HG03097 (cell line): Measurements from ENCODE around the gene GRAMD4.

Experiments
- ATAC-seq: cut with Tn5 transposase; IDR thresholded peaks from one replicate; pipeline ENCODE4 v1.9.1; 2021; ENCODE audit not compliant: unreplicated experiment, low FRiP score

GRAMD4 gene

DNA sequence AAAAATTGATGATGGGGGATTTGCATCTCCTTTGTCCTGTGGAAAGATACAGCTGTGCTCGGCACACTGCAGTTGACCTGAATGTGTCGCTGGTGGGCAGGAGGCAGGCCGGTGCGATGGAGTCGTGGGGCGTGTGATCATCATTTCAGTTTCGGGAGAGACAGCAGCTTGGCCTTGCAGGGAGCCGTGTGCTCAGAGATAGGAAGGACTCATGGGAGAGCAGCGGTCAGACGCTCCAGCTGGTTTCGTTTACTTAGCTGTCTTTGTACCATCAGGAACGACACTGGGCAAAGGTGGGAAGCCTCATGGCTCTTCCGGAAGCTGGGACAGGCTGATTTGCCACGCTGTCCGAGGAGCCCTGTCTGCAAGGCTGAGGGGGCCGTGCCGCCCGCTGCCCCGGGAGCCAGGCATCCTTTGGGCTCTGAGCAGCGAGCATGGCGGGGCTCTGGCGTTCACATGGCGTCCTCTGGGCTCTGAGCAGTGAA is 32.7 kb downstream of the GRAMD4 start:
- no peak for ATAC-seq

DNA sequence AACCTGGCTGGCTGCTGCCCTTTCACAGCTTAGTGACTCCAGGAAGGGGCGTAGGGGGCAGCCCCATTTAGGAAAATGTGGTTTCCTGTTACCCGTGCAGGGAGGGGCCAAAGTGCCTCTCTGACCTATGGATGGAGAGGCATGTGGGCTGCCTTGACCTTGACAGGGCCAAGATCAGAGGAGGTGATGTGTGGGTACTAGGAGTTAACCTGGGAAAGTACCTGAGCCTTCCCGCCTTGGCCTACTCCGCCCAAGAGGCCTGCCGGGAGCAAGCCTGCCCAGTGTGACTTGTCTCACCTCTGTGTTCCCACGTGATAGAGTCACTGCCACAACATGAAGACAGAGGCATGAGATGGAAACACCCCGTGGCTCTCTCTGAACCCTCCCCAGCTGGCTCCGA is 33.4 kb downstream of the GRAMD4 start:
- ATAC-seq = no peak

DNA sequence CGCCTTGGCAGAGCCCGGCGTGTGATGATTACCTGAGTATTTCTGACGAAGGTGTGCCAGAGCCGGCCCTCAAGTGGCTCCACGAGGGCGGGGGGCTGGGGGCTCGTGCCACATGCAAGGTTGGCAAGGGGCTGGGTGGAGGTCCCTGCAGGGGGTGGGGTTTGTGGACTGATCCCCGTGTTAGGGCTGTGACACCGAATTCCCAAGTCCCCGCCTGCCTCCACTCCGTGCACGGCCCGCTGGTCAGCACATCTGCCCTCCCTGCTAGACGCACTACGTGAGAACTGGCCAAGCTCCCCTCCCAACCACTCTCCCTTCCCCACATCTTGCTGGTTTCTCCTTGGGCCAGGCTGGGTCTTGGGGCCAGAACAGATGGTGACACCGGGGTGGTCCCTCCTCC is 34.2 kb downstream of the GRAMD4 start:
- no peak for ATAC-seq

DNA sequence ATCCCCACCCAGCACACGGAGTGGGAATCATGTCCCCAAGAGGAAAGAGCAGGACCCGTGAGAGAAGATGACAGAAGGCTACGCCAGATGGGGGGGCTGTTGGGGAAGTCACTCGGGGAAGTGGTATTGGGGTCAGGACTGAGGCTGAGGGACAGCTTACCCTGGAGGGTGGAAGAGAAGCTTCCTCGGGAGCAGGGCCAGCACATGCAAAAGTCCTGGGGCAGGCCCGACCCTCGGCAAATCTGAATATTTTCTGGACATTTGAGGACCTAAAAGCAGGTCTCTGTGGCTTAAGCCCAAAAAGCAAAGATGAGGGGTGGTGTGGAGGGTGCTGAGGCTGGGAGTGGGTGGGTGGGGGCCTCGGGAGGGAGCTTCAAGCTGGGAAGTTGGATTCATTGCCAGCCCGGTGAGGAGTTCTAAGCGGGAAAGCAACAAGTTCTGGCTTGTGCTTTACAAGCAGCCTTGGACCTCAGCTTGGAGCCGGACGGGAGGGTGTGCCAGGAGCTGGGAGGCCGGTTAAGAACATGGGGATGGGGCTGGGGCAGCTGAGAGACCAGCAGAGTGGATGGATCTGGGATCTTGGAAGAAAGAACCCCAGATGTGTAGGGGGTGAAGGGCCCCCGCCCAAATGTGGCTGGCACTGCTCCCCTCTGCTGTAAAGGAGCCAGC is 34.9 kb downstream of the GRAMD4 start:
- ATAC-seq = no peak

DNA sequence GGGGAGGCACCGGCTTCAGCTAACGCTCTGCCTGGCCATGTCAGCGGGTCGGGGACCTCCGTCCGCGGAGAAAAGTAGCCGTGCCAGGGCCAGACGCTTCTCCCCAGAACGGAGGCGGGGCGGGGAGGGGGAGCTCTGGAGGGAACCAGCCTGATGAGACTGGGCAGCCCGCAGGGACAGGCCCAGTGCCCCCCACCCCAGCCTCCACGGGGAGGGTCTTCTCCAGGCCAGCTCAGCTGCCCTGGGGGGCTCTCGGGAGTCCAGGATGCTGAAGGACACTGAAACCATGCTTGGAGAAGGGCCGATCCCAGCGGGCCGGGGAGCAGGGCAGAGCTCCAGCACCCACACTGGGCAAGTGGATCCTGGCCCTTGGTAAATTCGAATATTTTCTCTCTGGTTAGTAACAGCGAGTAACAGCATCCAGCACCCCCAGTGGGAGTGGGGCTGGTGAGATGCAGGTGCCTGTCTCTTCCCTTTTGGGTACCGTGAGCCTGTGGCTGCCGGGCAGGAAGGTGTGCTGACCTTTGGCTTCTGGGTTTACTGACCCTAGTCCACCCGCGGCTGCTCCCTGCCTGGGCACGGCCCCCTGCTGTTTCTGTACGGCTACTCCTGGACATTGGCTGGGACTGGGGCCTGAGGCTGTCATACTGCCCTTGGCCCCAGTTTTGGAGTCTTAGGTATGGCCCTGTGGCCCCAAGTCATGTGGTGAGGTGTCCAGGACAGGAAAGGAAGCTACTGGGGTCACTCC is 35.8 kb downstream of the GRAMD4 start:
- ATAC-seq = no peak

DNA sequence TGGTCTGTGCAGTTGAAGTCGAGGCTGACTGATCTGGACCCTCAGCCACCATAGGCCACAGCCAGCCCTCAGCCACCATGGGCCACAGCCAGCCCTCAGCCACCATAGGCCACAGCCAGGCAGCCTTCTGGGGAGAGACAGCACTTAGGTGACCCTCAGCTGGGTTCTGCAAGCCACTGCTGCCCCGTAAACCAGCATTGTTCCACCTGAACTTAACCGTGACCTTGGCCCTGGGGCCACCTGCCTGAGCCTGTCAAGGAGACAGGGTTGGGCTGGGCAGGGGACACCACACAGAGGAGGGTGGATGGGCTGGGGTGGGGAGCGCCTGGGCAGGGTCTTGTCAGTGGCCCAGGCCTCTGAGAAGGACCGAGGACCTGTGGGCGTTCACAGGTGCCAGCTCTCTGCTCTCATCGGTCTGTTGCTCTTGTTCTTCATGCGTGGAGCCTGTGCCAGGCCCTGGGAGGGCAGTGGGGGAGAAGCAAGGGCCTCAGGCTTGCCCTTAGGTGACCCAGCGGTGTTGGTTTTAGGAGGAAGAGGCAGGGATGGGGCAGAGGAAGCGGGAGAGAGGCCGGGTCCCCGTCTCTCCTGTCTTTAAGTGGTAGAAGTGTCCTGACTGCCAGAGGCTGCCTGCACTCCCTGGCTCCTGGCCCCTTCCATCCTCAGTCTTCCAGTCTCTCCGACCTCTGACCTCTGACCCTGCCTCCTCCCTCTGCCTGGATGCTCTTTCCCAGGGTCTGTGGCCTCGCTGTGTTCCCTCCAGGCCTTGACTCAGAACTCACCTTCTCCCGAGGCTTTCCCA is 36.9 kb downstream of the GRAMD4 start:
- ATAC-seq = no peak

DNA sequence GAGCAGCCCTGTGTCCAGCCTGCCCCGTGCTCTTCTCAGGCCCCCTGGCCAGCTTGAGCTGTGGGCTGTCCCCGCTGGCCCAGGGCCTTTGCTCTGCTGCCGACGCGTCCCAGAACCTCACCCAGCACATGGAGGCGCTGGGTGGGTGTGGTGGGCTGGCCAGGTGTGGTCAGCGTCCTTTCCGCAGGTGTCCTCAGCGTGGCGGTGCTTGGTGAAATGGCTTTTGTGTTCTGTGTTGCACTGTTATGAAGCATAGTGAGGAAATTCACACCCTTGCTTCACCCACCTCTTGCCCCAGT is 37.4 kb downstream of the GRAMD4 start:
- no peak for ATAC-seq

DNA sequence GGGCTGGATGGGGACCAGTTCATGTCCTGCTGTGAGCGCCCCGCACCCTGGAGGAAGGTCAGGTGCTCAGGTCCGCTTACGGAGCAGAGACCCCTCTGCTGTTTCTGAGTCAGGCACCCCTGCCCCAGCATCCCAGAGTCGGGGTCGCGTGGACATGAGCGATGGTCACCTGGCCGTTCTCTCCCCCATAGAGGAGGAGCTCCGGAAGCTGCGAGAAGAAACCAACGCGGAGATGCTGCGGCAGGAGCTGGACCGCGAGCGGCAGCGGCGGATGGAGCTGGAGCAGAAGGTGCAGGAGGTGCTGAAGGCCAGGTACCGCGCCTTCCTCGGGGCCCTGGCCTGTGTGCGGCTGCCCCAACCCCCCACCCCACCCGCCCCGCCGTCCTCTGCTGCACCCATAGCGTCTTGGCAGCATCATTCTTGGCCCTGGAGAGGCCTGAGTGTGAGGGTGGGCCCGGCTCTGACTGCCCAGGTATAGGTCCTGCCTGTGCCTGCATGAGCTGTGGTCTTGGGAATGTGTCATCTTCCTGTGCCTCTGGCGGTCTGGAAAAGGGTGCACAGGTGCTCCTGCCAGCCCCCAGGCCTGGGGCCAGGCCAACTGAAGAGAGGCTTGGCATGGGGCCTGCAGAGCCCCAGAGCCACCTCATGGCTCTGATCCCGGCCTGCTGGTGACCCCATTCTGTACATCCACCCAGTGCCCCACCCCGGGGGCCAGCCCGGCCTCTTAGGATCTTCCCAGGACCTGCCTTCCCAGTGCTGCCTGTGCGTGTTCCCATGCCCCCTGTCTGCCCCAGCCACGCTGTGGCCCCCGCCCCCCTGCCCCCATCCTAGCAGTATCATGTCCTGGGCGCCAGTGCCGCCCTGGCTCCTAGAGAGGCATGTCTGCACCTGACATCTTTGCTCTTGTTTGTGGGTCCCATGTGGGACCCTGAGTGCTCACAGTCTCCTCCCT is 38.1 kb downstream of the GRAMD4 start:
- no peak for ATAC-seq

DNA sequence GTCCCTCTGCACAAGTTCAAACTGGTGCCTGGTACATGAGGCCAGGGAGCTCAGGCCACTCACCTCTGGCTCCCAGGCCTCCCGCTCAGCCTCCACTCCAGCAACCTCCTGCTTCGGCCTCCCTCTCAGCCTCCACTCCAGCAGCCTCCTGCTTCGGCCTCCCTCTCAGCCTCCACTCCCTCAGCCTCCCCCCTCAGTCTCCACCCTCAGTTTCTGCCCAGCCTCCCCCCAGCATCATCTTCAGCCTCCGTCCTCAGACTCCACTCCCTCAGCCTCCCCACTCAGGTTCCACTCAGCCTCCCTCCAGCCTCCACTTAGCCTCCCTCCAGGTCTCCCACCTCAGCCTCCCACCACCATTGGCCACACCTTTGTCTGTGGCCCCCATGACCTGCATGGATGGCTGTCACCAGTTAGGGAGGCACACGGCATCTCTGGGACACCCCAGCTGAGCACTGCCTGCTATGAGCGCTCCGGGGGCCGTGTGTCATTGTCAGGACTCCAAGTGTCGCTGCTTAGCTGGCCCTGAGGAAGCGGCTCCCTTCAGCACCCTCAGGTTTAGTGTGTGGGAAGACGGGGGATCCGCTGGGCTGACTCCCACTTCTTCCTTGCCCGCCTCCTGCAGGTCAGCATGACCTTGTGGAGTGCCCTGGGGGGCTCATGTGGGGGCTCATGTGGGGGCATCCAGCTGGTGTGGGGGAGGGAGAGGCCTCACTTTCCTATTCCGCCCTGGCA is 39.0 kb downstream of the GRAMD4 start:
- ATAC-seq = no peak

DNA sequence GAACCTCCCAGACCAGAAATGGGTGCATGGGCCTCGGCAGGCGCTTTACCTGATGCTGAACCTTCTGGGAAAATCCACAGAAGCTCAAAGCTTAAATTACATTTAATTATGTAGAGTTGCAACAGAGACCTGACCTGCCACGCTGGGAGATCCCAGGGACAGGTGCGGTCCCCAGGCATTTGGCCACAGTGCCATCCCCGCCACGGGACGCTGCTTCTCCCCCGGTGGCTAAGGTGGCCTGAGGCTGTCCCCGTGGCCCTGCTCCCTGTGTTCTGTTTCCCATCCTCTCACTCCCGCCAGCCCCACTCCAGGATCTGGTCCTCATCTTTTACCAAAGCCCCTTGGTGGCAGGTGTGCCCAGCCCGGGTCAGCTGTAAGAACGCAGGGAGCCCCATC is 39.6 kb downstream of the GRAMD4 start:
- ATAC-seq = no peak

DNA sequence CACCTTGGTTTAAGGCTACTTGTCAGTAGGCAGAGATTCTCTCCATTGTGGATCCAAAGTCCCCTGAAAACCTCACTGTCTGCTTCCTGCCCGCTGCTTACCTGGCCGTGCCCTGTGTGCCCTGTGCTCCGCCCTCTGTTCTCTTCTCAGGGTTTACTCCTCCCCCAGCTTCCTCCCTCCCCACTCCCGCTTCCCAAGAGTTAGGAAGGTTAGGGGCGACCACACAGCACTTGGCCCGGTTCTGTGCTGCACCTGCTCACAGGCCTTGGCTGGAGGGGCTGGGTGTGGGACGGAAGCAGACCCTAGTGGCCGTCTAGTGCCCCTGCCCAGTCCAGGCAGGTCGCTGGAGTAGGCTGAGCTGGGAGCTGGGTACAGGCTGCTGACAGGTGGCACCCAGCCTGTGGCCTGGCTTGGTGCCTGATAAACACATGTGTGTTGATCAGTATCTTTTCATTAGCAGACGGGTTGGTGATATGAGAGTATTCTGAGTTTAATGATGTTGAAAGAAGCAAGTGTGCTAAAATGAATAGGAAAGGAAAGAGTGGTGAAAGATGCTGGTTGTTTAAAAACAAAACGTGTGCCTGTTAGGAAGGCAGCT is 40.5 kb downstream of the GRAMD4 start:
- ATAC-seq = no peak

DNA sequence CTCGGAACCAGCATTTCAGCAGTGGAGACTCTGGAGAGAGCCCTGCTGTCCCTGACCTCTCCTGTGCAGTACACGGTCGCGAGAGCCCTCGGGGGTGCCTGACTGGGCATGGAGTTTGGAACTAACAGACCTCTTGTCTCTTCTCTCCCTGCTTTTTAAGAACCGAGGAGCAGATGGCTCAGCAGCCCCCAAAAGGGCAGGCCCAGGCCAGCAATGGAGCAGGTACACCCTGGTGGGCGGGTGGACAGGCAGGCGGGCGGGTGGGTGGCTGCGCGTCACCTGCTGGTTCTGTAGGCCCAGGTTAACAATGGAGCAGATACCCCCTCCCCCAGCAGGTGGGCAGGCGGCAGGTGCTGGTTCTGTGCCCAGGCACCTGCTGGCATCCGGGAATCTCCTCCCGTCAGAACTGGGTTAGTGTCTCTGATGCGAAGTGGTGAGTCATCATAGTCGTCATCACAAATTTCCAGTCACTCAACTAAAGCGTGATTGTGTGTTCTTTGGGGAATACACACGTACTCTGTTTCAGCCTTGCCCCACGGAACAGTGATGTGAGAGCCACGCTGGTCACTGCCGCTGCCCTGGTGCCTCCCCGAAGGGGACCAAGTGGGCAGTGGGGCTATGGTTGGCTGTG is 41.1 kb downstream of the GRAMD4 start:
- no peak for ATAC-seq

DNA sequence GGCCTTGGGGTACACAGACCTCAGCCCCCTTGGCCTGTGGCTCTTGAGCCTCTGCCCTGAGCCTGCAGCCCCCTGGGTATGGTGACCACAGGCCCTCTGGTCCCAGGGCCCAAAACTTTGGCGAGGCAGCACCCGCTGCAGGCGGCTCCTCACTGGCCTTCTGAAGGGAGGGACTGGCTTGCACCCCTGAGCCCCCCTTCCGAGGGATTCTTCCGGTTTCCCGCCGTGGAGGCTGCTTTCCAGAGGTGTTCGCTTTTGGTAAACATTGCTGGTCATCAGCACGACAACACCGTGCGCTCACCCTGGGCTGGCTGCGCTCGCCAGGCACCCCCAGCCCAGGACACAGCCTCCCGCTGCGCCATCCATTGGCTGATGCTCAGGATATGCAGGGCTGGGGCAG is 42.0 kb downstream of the GRAMD4 start:
- no peak for ATAC-seq

DNA sequence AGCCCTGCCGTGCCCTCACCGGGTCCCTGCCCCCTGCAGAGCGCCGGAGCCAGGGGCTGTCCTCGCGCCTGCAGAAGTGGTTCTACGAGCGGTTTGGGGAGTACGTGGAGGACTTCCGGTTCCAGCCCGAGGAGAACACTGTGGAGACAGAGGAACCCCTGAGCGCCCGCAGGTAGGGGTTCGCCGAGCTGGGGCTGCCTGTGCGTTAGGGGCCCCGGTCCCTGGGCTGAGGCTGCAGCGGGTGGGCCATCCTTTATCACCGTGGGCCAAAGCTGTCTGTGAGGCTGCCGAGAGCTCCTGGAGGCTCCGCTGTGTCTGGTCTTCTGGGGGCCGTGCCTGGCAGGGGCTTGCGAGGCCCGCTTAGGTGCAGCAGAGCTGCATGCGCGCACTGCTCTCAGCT is 42.8 kb downstream of the GRAMD4 start:
- no peak for ATAC-seq

DNA sequence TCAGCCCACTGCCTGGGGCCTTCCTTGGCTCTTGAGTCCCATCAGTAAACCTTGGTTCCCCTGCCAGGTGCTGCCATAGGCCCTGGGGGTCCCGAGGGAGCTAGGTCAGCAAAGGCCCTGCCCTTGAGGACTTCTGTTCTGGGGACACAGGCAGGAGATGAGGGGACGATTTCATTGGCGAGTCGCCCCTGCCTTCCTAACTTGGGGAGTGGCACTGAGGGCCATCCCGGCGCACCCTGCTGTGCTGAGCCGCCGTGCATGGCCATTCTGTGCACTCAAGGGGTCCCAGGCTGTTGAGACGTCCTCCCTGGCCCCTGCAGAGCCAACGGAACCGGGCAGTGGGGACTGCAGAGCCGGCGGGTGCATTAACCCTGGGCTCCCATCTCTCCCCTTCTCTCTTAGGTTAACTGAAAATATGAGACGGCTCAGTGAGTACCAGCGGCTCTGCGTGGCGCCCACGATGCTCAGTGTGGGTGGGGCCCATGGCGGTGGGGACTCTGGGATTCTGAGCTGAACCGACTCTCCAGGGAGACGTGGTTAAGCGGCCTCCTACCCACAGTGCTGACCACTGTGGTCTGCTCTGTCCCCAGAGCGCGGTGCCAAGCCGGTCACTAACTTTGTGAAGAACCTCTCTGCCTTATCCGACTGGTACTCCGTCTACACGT is 43.4 kb downstream of the GRAMD4 start:
- no peak for ATAC-seq

DNA sequence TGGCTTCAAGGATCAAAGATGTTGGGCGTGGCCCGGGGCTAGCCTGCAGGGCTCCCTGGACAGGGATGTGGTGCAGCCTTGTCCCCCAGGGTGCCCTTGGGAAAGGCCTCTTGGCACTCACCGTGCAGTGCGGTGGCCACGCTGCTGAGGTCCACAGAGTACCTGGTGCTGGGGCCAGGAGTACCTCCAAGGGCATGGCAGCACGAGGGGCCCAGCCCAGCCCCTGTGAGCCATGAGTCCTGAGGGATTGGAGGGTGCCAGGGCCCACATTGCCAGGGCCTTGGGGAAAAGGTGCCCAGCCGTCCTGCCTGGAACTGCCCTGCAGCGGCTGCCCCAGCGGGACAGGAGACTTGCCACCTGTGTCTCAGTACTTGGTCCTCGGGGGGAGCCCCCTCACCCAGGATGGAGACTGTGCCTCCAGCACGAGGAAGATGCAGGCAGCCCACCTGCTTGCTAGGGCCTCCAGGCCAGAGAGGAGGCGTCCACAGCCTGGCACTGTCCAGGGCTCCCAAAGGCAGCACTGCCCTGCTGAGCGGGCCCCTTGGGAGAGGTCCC is 44.2 kb downstream of the GRAMD4 start:
- ATAC-seq = no peak

DNA sequence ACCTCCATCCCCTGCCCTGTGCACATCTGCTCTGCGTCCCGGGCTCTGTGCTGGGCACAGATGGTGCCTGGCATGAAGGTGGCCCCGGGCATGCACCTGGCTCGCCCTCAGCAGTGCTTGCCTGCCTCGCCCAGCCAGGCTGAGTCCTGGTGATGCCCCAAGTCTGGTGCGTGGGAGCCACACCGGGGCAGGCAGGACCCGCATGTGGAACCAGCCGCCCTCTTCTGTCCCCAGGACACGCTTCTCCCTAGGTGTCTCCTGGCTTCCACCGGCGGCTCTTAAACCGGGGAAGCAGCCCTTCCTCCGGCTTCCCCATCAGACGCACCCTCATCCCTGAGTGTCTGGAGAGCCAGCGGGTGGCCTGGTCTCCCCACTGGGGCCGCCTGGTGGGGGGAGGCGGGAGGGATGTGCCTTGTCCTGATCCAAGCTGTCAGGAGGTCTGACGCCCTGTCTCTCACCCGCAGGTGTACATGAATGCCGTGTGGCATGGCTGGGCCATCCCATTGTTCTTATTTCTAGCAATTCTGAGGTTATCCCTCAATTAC is 45.0 kb downstream of the GRAMD4 start:
- no peak for ATAC-seq

DNA sequence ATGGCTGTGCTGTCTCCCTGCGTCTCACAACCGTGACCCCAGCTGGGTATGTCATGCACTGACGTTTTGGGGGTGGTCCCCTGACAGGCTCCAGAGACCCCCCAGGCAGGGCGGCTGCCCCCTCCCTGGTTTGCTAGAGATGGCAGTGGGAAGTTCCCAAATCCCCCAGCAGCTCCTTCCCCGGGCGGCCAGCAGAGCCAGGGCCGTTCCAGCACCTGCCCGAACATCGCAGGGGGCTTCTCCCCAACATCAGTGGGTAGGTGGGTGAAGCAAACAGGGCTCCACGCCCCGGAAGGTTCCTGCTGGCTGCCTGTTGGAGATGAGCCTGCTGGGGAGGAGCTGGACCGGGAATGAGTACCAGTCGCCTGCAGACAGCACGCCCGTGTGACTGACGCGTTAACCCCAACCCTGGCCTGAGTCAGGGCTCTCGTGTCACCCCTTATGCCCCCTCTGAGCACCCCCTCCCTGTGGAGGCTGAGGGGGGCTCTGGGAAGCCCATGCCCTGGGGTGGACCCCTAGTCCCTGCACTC is 45.6 kb downstream of the GRAMD4 start:
- no peak for ATAC-seq
